ENCODE data around the gene SNX14. TPM values are rescaled to one million over a fixed set of nuclear protein-coding genes. Genes with fewer than 3 reads are reported as not detected.

The SNX14 gene
- total RNA-seq, 1 experiment from 2014 or later, result 85.0 TPM

DNA sequence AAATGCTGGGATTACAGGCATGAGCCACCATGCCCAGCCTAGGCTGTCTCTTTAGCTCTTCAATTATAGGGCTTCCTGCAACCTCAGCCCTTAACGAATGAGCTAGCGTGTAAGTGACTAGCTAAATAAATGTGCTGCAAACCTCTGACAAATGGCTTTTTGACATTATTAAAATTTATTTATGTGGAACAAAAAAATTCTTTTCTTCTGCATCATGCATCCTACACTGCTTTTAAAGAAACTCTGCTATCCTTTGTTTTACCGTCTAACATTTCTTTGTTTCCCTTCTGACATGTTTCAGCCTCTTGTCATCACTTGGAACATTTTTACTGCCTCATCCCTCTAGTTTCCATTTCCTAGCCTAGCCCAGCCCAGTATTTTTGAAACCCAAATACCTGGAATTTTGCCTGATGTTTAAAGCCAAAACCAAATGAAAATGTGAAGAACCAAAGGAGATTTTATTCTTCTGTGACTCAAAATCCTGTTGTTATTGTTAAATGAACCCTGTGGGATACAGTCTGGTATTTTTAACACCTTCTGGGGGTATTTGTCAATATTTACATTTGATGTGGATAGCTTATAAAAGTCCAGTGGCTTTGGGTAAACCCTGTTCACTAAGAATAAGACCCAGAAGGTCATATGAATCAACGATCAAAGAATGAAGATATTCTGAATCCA lies 134.3 kb downstream of the SNX14 start:
- Histone ChIP-seq H3K27me3 (replicated peaks; ENCODE audit: control insufficient read depth, insufficient read depth, low read length) (no peaks in the 10 kb centered on the region), H3K9me3 (no peaks in the 10 kb centered on the region), H3K4me3 (ENCODE audit: low read depth, low read length) (no peak overlapping the region), H3K36me3 (ENCODE audit: control insufficient read depth, insufficient read depth, low read length) (no peaks in the 10 kb centered on the region), H3K4me1 (no peaks in the 10 kb centered on the region)
- CTCF ChIA-PET, result no interaction called here
- POLR2A ChIA-PET, result no interaction called here
- no peak overlapping the region for H3K27ac Mint-ChIP-seq (ENCODE audit: unreplicated experiment)
- no peaks in the 10 kb centered on the region for H3K36me3 Mint-ChIP-seq (ENCODE audit: insufficient read depth, unreplicated experiment)
- no peaks in the 10 kb centered on the region for H3K4me1 Mint-ChIP-seq (ENCODE audit: low read depth, unreplicated experiment)
- TF ChIP-seq CTCF (IDR thresholded peaks at IDR 0.05; ENCODE audit: insufficient read depth in 1 of 2, low read depth in 1 of 2, low read length in 1 of 2, severe bottlenecking in 1 of 2, unreplicated experiment in 1 of 2), result no peak
- no TSS peak for BruUV-seq (replicated peaks)
- H3K4me3 Mint-ChIP-seq (ENCODE audit: unreplicated experiment), result no peak overlapping the region
- DNase-seq, result no peak
- H3K9me3 Mint-ChIP-seq (ENCODE audit: unreplicated experiment), result no peaks in the 10 kb centered on the region
- intact Hi-C loops (cut with micrococcal nuclease; ENCODE audit: unreplicated experiment), result no loop called here
- H3K27me3 Mint-ChIP-seq (ENCODE audit: insufficient read depth, unreplicated experiment), result no peaks in the 10 kb centered on the region

DNA sequence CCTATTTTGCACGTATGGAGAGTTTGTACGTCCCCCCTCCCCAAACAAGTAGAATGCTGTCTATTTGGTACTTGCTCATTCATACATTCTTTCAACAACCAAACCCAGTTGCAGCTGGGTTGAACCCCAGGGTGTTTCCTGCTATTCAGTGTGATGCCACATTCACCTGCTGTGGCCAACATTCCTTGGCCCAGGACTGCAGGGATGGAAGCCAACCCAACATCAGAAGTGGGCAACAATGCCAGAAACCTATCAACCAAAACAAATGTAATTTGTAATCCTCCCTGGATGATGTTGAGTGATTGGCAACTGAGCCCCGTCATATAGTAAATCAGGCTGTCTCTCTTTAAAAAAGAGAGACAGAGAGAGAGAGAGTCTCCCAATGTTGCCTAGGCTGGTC lies 134.9 kb downstream of the SNX14 start:
- H3K27ac Mint-ChIP-seq (ENCODE audit: unreplicated experiment), result no peak overlapping the region
- H3K27me3 Mint-ChIP-seq (ENCODE audit: insufficient read depth, unreplicated experiment), result no peaks in the 10 kb centered on the region
- no peaks in the 10 kb centered on the region for H3K36me3 Mint-ChIP-seq (ENCODE audit: insufficient read depth, unreplicated experiment)
- ChIA-PET CTCF (no interaction called here), POLR2A (no interaction called here)
- Histone ChIP-seq H3K9me3 (no peaks in the 10 kb centered on the region), H3K36me3 (ENCODE audit: control insufficient read depth, insufficient read depth, low read length) (no peaks in the 10 kb centered on the region), H3K4me3 (ENCODE audit: low read depth, low read length) (no peak overlapping the region), H3K27me3 (replicated peaks; ENCODE audit: control insufficient read depth, insufficient read depth, low read length) (no peaks in the 10 kb centered on the region), H3K4me1 (no peaks in the 10 kb centered on the region)
- DNase-seq, result no peak
- no peak for TF ChIP-seq CTCF (IDR thresholded peaks at IDR 0.05; ENCODE audit: insufficient read depth in 1 of 2, low read depth in 1 of 2, low read length in 1 of 2, severe bottlenecking in 1 of 2, unreplicated experiment in 1 of 2)
- H3K4me1 Mint-ChIP-seq (ENCODE audit: low read depth, unreplicated experiment), result no peaks in the 10 kb centered on the region
- intact Hi-C loops (cut with micrococcal nuclease; ENCODE audit: unreplicated experiment), result no loop called here
- H3K9me3 Mint-ChIP-seq (ENCODE audit: unreplicated experiment), result no peaks in the 10 kb centered on the region
- no TSS peak for BruUV-seq (replicated peaks)
- H3K4me3 Mint-ChIP-seq (ENCODE audit: unreplicated experiment), result no peak overlapping the region

DNA sequence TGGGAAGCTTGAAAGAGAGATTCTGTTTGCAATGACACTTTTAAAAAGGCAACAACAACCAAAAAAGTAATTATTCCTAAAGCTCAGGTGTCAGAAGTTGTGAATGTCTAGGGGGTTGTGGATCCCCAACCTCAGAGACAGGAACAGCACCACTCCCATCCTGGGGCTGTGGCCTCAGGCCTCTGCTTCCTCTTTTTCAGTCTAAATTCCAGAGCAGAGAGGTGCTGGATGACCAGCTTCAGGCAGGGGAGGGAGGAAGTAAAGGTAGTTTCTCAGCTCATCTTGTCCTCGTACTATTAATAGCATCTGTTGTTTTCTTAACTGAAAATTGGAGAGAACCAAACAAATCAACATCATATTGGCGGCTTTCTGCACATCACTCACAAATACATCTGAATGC lies 135.5 kb downstream of the SNX14 start:
- H3K4me3 Mint-ChIP-seq (ENCODE audit: unreplicated experiment), result no peak overlapping the region
- Histone ChIP-seq H3K9me3 (no peaks in the 10 kb centered on the region), H3K4me3 (ENCODE audit: low read depth, low read length) (no peak overlapping the region), H3K27me3 (replicated peaks; ENCODE audit: control insufficient read depth, insufficient read depth, low read length) (no peaks in the 10 kb centered on the region), H3K36me3 (ENCODE audit: control insufficient read depth, insufficient read depth, low read length) (no peaks in the 10 kb centered on the region), H3K4me1 (no peaks in the 10 kb centered on the region)
- H3K4me1 Mint-ChIP-seq (ENCODE audit: low read depth, unreplicated experiment), result no peaks in the 10 kb centered on the region
- H3K27ac Mint-ChIP-seq (ENCODE audit: unreplicated experiment), result no peak overlapping the region
- no peaks in the 10 kb centered on the region for H3K36me3 Mint-ChIP-seq (ENCODE audit: insufficient read depth, unreplicated experiment)
- POLR2A ChIA-PET, result no interaction called here
- no peak for TF ChIP-seq CTCF (IDR thresholded peaks at IDR 0.05; ENCODE audit: insufficient read depth in 1 of 2, low read depth in 1 of 2, low read length in 1 of 2, severe bottlenecking in 1 of 2, unreplicated experiment in 1 of 2)
- no peaks in the 10 kb centered on the region for H3K27me3 Mint-ChIP-seq (ENCODE audit: insufficient read depth, unreplicated experiment)
- no peaks in the 10 kb centered on the region for H3K9me3 Mint-ChIP-seq (ENCODE audit: unreplicated experiment)
- no TSS peak for BruUV-seq (replicated peaks)
- no peak for DNase-seq
- intact Hi-C loops (cut with micrococcal nuclease; ENCODE audit: unreplicated experiment), result no loop called here
- CTCF ChIA-PET, result no interaction called here
